Dermis microvascular lymphatic vessel endothelial cell (primary cell): ENCODE data around the gene KIFC3. TPM values are rescaled to one million over a fixed set of nuclear protein-coding genes. Genes with fewer than 3 reads are reported as not detected.
A peak's percentile ranks its signal among the peaks of the same experiment; 100 is the strongest.
"Not testable (repeated sequence)": the region's sequence is repeated elsewhere in the genome, so short reads cannot be mapped to it uniquely, and the experiment has no call there.

ENCODE experiments used
- DNase-seq, 2 donors: peaks; one replicate each; pipeline versions ENCODE4 v3.0.0 to v3.0.0-alpha.2; 2010; ENCODE audit warnings: low read depth in 2 of 2
- total RNA-seq: library from RNA; depleted of rRNA; stranded (reverse); fragments of >200 nt; gene quantifications from 2 replicates; pipeline ENCODE4 v1.2.1, GENCODE V29; 2014

Gene KIFC3
- total RNA-seq, 1 donor from 2014 or later = 31.1 TPM

GRCh38 chr16:57825298-57826044 lies 23.2 kb upstream of the KIFC3 start:
- DNase-seq = no peak

DNA sequence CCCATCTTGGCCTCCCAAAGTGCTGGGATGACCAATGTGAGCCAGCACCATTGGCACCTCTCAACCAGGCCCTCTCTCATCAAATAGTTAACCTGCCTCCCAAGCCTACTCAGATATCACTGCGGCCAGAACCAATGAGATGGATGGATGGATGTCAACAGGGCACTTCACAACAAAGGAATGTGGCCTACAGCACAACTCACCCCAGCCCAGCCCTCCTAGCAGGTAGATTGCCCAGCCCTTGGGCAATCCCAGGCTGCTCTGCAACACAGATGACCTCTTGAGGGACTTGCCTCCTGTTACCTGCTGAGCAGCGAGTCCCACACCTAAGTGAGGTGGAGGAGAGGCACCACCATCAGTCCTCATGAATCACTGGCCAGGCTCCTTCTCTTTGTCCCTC lies 22.6 kb upstream of the KIFC3 start:
- DNase-seq = no peak

DNA sequence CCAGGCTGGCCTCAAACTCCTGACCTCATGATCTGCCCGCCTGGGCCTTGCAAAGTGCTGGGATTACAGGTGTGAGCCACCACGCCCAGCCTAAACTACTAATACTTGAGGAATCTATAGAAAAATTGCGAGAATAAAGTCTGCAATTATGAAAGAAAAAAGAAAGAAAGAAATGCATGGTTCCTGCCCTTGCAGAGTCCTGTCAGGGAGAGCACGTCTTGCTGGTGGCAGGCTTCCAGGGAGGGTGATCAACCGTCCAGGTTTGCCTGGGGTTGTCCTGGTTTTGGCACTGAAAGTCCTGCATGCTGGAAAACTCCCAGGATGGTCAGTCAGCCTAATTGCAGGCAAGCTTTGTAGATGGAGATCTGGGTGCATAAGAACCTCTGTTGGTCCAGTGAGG lies 21.5 kb upstream of the KIFC3 start:
- no peak for DNase-seq

DNA sequence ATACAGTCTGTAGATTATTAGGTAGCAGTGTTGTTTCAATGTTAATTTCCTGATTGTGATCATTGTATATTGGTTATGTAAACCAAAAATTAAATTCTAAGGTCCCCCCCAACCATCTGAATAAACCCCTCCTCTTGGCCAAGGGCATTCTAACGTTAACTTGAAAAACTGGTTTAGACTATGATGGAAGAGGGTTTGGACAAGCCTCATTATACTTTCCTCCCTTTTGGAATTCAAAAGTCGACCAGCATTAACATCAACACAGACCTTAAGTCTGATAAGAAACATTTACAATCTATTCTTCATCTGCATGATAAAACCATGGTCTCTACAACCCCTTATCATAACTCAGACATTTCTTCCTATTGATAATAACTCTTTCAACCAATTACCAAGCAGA lies 20.6 kb upstream of the KIFC3 start:
- no peak for DNase-seq

GRCh38 chr16:57822018-57822553 lies 19.8 kb upstream of the KIFC3 start:
- DNase-seq = no peak

DNA sequence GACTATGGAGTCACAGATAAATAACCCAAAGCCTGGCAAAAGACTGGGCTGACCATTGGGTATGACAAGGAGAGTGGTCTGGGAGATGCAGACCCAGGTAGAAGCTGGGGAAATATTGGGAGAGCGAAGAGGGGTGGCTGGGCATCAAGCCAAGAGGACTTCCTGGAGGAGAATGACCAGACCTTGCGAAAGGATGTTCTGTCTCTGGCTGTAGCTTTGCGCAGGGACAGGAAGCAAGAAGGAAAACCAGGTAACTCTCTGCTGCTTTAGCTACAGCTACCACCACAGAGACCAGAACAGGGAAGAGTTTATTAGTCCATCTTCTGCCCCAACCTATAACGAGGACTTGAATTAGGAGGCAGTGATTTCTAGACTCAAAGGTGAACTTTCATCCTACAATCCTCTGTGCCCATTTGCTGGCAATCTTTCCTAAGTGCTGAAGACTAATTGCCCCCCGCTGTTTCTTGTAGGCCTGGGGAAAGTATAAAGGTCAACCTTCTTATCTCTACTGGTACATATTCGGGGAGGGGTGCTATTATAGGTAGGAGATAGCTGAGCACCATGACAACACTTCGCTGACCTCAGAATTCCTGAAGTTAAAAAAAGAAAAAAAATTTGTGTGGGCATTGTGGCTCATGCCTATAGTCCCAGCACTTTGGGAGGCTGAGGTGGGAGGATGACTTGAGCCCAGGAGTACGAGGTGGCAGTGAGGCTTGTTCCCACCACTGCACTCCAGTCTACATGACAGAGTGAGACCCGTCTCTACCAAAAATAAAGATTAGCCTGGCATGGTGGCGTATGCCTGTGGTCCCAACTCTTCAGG lies 19.1 kb upstream of the KIFC3 start:
- DNase-seq = no peak

DNA sequence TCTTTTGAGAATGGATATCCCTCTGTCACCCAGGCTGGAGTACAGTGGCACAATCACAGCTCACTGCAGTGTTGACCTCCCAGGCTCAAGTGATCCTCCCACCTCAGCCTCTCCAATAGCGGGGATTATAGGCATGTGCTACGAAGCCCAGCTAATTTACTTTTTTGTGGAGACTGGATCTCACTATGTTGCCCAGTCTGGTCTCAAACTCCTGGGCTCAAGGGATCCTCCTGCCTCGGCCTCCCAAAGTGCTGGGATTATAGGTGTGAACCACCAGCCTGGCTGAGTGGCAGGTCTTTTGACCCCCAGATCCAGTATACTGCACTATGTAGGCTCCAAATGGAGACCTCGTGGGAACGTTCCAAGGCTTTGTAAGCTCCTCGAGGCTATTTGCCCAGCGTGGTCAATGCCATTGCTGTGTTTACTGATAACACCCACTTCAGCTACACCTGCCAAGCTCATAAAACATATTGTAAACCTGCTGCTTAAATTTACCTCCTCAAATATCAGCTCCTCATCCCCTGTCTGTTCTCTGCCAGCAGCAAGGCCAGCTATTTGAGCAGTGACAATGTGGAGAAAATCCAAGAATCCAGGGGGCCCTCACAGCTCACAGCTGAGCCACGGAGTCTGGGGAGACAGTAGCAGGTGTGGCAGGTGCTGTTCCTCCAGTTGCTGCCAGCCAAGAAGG lies 16.2 kb upstream of the KIFC3 start:
- no peak for DNase-seq

- no peak for DNase-seq
These were observed 15.4 kb upstream of the KIFC3 start for GRCh38 chr16:57817680-57818079.

DNA sequence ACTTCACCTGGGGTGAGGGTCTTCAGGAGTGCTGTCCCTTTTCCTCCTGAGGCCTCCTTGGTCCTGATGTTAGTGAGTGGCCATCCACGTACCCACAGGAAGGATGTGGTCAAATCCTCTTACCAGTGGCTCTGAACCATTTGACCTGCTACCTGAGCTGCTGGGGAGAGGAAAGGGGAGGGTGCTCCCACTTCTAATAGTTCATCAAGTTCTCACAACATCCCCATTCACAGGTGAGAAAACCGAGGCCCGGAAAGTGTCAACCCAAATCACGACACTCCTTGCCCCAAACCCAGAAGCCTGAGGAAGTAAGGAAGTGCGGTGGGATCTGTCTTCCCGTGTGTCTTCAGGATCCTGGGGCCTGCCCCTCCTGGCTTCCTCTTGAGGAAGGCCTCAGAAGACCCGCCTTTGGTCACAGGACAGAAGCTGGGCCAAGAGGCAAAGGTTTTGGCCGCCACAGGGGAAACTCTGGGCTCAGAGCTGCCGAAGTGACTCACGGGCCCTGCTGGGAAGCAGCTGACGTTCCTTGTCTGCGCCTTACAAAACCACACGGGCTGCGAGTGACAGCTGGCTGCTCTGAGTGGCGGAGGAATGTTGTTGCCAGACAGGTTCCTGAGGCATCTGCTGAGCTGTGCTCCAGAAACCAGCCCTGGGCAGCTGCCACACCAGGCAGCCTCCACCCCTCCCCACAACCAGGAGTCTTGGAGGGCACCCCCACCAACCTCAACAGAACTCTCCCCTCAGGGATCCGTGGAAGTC lies 13.9 kb upstream of the KIFC3 start:
- DNase-seq = peak in 1 of 2 donors; percentile 71

DNA sequence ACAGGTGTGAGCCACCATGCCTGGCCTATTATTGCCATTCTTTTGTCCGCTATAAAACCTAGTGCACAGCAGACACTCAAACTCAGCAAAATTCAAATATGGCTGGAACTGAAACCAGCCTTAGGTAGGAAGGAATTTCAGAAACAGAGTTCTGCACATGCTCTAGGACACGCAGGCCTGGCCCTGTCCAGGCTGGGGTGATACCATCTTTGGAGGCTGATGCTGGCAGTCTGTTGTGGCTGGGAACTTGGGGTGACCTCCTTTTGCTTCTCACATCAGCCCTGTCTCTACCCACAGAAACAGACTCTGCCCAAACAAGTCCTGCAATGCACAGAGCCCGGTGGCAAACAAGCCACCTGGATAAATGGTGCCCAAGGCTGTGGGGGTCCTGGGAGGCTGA lies 12.6 kb upstream of the KIFC3 start:
- no peak for DNase-seq

- DNase-seq = no peak
These were observed 11.2 kb upstream of the KIFC3 start for GRCh38 chr16:57813466-57813865.

DNA sequence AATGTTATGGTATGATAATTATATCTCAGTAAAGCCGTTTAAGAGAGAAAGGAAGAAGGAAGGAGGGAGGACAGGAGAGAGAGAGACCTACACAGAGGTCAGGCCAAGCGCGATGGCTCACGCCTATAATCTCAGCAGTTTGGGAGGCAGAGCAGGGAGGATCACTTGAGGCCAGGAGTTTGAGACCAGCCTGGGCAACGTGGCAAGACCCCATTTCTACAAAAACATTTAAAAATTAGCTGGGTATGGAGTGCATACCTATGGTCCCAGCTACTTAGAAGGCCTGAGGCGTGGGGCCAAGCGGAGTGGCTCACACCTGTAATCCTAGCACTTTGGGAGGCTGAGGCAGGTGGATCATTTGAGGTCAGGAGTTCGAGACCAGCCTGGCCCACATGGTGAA lies 9.0 kb upstream of the KIFC3 start:
- not testable (repeated sequence) for DNase-seq

DNA sequence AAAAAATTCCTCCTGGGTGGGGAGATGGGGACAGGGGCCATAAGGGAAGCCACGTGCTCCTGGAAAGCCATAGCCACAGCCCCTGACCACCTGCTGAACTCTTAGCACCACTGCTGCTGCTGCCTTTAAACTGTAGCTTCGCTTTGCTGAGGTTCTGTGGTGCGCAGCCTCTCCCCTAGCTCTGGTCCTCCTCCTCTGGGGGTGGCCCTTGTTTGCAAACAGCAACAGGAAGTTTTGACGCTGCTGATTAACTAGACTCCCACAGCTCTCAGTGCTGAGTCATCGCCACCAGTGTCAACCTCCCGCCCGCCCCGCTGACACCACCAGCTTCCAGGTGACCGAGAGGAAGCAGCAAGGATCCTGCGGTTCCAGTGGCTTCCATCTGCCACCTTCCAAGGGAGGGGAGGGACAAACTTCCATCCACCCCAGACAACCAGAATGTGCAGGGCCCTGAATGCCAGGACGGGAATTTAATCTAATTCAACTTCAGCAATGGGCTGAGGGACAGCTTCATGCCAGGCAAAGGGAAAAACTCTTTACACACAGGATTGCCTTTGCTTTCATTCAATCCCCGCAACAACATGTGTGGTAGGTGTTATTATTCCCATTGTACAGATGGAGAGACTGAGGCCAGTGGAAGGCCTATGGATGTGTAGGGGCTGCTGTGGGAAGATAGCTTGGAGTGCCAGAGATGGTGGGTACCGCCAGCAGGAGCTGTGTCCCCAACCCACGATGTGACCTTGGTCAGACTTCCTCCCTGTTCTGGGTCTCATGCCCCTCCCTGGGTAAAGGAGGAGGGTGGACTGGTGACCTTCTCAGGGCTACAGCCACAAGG lies 8.1 kb upstream of the KIFC3 start:
- DNase-seq = peak; percentile 79 to 91

GRCh38 chr16:57809276-57810196 lies 7.2 kb upstream of the KIFC3 start:
- DNase-seq = no peak

DNA sequence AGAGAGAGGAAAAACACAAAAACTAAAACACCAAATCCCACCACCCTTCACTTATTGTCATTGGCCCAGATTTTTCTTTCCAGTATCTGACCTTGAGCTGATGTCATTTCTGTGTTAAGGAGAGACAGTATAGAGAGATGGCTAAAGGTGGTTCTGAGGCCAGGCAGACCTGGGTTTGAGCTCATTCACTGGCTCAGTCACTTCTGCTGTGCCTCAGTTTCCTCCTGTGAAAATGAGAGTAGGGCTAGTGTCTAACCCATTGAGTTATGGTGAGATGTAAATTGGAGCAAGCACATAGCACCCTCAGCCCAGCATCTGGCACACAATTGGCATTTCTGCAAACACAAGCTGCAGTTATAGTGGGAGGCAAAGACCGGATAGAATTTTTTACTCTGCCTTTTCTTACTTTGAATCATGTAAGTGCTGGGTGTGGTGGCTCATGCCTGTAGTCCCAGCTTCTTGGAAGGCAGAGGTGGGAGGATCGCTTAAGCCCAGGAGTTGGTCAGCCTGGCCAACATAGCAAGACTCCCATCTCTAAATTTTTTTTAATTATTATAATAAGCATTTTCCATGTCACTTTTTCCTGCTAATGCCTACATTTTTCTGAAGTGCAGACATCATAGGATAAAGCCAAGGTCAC lies 6.4 kb upstream of the KIFC3 start:
- no peak for DNase-seq

GRCh38 chr16:57807968-57808528 lies 5.8 kb upstream of the KIFC3 start:
- DNase-seq = peak; percentile 59 to 69

- no peak for DNase-seq
These were observed 5.1 kb upstream of the KIFC3 start for GRCh38 chr16:57807252-57807967.

DNA sequence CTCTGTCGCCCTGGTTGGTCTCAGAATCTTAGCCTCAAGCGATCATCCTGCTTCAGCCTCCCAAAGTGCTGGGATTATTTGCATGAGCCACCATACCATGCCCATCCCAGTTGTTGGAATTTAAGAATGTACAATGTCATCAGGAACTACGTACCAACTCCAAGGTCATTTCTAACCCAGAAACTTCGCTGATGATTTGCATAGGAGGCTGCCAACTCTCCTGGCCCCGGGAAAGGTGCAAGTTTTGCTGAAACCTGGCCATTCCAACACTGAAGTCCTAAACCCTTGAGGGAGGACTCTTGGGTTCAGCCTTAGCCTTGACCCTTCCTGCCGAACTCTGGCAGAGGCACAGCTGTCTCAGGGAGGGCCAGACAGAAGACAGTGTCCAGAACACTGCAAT lies 2.9 kb upstream of the KIFC3 start:
- DNase-seq = no peak
